Type B pancreatic cell (in vitro differentiated cells): ENCODE data around the gene SOX5. TPM values are rescaled to one million over a fixed set of nuclear protein-coding genes. Genes with fewer than 3 reads are reported as not detected.

Source experiments
- DNase-seq: peaks from one replicate; pipeline ENCODE4 v3.0.0; 2021; ENCODE audit warnings: mixed read lengths; ENCODE audit not compliant: unreplicated experiment; ENCODE audit errors: extremely low spot score
- H3K27ac Mint-ChIP-seq: 2 replicates; pipeline ENCODE4 v1.8.0; 2021; ENCODE audit warnings: mild to moderate bottlenecking, mixed read lengths
- H3K27me3 Mint-ChIP-seq: 2 replicates; pipeline ENCODE4 v1.8.0; 2021; ENCODE audit warnings: mixed read lengths
- H3K36me3 Mint-ChIP-seq: 2 replicates; pipeline ENCODE4 v1.8.0; 2021; ENCODE audit warnings: mixed read lengths
- H3K4me1 Mint-ChIP-seq: one replicate; pipeline ENCODE4 v1.8.0; 2021; ENCODE audit warnings: mixed read lengths; ENCODE audit not compliant: unreplicated experiment
- H3K4me3 Mint-ChIP-seq: 2 replicates; pipeline ENCODE4 v1.8.0; 2021; ENCODE audit warnings: mild to moderate bottlenecking, mixed read lengths
- H3K9me3 Mint-ChIP-seq: 2 replicates; pipeline ENCODE4 v1.8.0; 2021; ENCODE audit warnings: mixed read lengths
- total RNA-seq: library from RNA; stranded (reverse); gene quantifications from 2 replicates; pipeline ENCODE4 v1.2.1, GENCODE V29; 2021; ENCODE audit warnings: low replicate concordance
- TF ChIP-seq, protein P1 (sequence below): fragments of 200-600 bp; sonication (generic); conservative IDR thresholded peaks from 2 replicates; pipeline ENCODE4 v1.5.0; 2021; ENCODE audit warnings: antibody characterized with exemption, mild to moderate bottlenecking

Gene SOX5
- total RNA-seq, 1 donor from 2014 or later = 32.8 TPM

DNA sequence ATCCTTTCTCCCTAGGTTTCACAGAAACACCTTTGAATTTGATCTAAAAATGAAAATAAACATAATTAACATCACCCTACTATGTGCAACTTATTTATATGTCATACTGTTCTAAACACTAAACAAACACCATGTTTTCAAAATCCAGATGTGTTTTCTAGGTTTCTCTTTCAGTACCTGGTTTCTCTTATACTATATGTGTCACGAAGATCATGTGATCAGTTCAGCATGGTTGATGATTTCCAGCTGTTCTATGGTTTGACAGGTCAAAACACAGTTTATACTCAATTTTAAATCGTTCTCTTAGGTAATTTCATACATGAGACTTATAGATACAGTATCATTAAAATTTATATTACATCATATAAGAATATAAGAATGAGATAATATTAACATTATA lies 373.1 kb downstream of the SOX5 start:
- TF ChIP-seq, protein P1, sequence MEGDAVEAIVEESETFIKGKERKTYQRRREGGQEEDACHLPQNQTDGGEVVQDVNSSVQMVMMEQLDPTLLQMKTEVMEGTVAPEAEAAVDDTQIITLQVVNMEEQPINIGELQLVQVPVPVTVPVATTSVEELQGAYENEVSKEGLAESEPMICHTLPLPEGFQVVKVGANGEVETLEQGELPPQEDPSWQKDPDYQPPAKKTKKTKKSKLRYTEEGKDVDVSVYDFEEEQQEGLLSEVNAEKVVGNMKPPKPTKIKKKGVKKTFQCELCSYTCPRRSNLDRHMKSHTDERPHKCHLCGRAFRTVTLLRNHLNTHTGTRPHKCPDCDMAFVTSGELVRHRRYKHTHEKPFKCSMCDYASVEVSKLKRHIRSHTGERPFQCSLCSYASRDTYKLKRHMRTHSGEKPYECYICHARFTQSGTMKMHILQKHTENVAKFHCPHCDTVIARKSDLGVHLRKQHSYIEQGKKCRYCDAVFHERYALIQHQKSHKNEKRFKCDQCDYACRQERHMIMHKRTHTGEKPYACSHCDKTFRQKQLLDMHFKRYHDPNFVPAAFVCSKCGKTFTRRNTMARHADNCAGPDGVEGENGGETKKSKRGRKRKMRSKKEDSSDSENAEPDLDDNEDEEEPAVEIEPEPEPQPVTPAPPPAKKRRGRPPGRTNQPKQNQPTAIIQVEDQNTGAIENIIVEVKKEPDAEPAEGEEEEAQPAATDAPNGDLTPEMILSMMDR = no peak
- no peak for DNase-seq
- Mint-ChIP-seq H3K4me3 (no peak overlapping the region), H3K9me3 (no peaks in the 10 kb centered on the region), H3K27ac (no peak overlapping the region), H3K27me3 (no peaks in the 10 kb centered on the region), H3K36me3 (peaks cover 20% of the 10 kb centered on the region), H3K4me1 (no peaks in the 10 kb centered on the region)

DNA sequence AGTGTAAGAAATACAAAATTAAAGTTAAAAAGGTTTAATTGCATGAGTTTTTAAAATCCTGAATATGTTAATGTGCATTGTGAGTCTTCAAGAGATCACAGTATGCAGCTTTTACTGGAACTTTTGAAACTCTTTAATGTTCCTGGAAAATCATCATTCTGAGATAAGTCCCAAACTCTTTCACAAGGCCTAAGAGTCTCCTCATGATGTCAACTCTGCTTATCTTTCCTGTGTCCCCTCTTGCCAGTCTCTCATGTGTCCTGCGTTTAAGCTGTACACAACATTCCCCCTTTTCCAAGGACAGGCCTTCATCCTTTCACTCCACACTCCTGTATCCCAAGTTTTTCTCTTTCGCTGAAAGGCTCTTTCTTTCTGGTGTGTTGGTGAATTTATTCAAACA lies 380.1 kb downstream of the SOX5 start:
- Mint-ChIP-seq H3K4me3 (no peak overlapping the region), H3K36me3 (peaks cover 37% of the 10 kb centered on the region), H3K4me1 (no peaks in the 10 kb centered on the region), H3K27me3 (peaks cover 4% of the 10 kb centered on the region), H3K27ac (no peak overlapping the region), H3K9me3 (no peaks in the 10 kb centered on the region)
- DNase-seq = no peak
- TF ChIP-seq, protein P1 = no peak

GRCh38 chr12:23566133-23566532 lies 383.3 kb downstream of the SOX5 start:
- peaks cover 3% of the 10 kb centered on the region for H3K4me1 Mint-ChIP-seq
- no peak for DNase-seq
- TF ChIP-seq, protein P1 = no peak
- H3K9me3 Mint-ChIP-seq = no peaks in the 10 kb centered on the region
- H3K27me3 Mint-ChIP-seq = peaks cover 4% of the 10 kb centered on the region
- H3K36me3 Mint-ChIP-seq = peaks cover 21% of the 10 kb centered on the region
- no peak overlapping the region for H3K4me3 Mint-ChIP-seq
- H3K27ac Mint-ChIP-seq = no peak overlapping the region

DNA sequence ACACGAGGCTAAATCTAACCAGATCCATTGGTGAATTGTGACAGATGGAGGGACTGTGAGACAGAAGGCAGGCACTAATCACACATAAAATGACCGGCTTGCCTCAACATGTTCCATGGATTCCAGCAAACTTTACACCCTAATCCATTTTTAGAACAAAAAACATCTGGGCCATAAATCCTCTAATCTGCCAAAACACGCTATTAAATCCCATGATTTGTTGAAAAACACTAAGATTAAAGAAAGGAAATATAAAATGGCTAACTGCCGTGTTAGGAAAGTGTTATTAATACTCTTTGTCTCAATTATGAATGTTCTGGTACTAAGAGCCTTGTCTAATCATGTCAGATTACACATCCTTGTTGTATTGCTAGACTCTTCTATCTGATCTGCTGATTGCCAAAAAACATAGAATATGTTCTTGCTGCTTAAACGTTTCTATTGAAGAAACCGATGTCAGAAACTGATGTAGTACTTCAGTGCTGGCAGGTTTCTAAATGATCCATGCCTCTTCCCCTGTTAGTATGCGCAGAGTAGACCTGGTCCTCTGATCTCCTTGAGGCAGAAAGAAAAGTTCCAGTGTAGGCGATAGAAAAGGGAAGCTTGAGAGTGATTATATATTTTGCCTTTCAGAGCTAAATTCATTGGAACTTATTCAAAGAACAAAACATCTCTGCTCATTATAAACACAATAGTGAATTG lies 384.9 kb downstream of the SOX5 start:
- H3K27me3 Mint-ChIP-seq = peaks cover 4% of the 10 kb centered on the region
- H3K4me1 Mint-ChIP-seq = peaks cover 3% of the 10 kb centered on the region
- TF ChIP-seq, protein P1 = no peak
- peak overlapping the region; percentile 4 for H3K4me3 Mint-ChIP-seq
- H3K27ac Mint-ChIP-seq = no peak overlapping the region
- DNase-seq = no peak
- no peaks in the 10 kb centered on the region for H3K9me3 Mint-ChIP-seq
- H3K36me3 Mint-ChIP-seq = peaks cover 21% of the 10 kb centered on the region

GRCh38 chr12:23561364-23562345 lies 387.8 kb downstream of the SOX5 start:
- DNase-seq = no peak
- Mint-ChIP-seq H3K4me3 (no peak overlapping the region), H3K36me3 (peaks cover 26% of the 10 kb centered on the region), H3K9me3 (peaks cover 5% of the 10 kb centered on the region), H3K27me3 (peaks cover 4% of the 10 kb centered on the region), H3K4me1 (peaks cover 3% of the 10 kb centered on the region), H3K27ac (no peak overlapping the region)
- TF ChIP-seq, protein P1 = no peak
